A549 (cell line): Measurements from ENCODE around the gene INPP5A. TPM values are rescaled to one million over a fixed set of nuclear protein-coding genes. Genes with fewer than 3 reads are reported as not detected.

Experiments
- ATAC-seq, 2 experiments: fragments of 200-7000 bp in 1 of 2; fragments of >200 bp in 1 of 2; cut with Nextera tagmentation in 1 of 2; cut with Tn5 transposase in 1 of 2; 3 replicates each; pipeline versions ENCODE4 v1.8.0 to v1.9.1; 2018 to 2020; ENCODE audit warnings: mild to moderate bottlenecking in 1 of 2, moderate library complexity in 1 of 2
- CTCF ChIA-PET: fragments of 300-600 bp; sonication (Branson Sonifier 250); formaldehyde crosslinking; extraction: SDS; loops from one replicate; lab custom pipeline; 2021; ENCODE audit warnings: antibody characterized with exemption, inconsistent platforms; lab: Yijun Ruan, JAX
- POLR2A ChIA-PET: fragments of 350-600 bp; formaldehyde crosslinking; extraction: SDS; loops from one replicate; lab custom pipeline; 2021; ENCODE audit warnings: antibody characterized with exemption, inconsistent platforms; lab: Yijun Ruan, JAX
- DNase-seq, 2 experiments: peaks; one replicate each; pipeline versions ENCODE4 v3.0.0 to v3.0.0-alpha.2; 2011 to 2016; ENCODE audit warnings: low read depth in 1 of 2, low spot score in 1 of 2
- FAIRE-seq: peaks from 2 replicates; lab custom pipeline; 2011; peaks lifted over from hg19 to GRCh38; lab: Jason Lieb, UNC
- H3K27ac ChIP-seq, 2 experiments: fragments of >200 bp; sonication (Bioruptor Twin); formaldehyde crosslinking; 3 replicates each; pipeline ENCODE4 v1.5.1; 2016 to 2017
- H3K4me1 ChIP-seq: fragments of >200 bp; sonication (Bioruptor Twin); formaldehyde crosslinking; 3 replicates; pipeline ENCODE4 v1.6.1; 2016
- H3K4me2 ChIP-seq: fragments of >200 bp; sonication (Bioruptor Twin); formaldehyde crosslinking; 3 replicates; pipeline ENCODE4 v1.6.1; 2016
- H3K4me3 ChIP-seq: fragments of >200 bp; sonication (Bioruptor Twin); formaldehyde crosslinking; 3 replicates; pipeline ENCODE4 v1.5.1; 2016
- H3K9me3 ChIP-seq: fragments of >200 bp; sonication (Bioruptor Twin); formaldehyde crosslinking; 3 replicates; pipeline ENCODE4 v1.6.1; 2016
- CEBPB ChIP-seq, 2 experiments: fragments of >200 bp in 1 of 2; sonication (Bioruptor Twin) in 1 of 2; formaldehyde crosslinking in 1 of 2; IDR thresholded peaks; 2 replicates each; pipeline ENCODE4 v1.6.1; 2012 to 2016
- EHF ChIP-seq: fragments of 250-450 bp; sonication (Bioruptor Pico); IDR thresholded peaks from 2 replicates; pipeline ENCODE4 v1.5.0; 2020; ENCODE audit warnings: mild to moderate bottlenecking
- EP300 ChIP-seq, 2 experiments: fragments of >200 bp; sonication (Bioruptor Twin); formaldehyde crosslinking; IDR thresholded peaks; 2 replicates in 1 of 2; 3 replicates in 1 of 2; pipeline ENCODE4 v1.6.1; 2016 to 2017
- FOXS1 ChIP-seq: fragments of 250-450 bp; sonication (Bioruptor Pico); IDR thresholded peaks from 2 replicates; pipeline ENCODE4 v1.5.0; 2020; ENCODE audit warnings: mild to moderate bottlenecking, moderate library complexity
- GATA3 ChIP-seq: IDR thresholded peaks from 2 replicates; pipeline ENCODE4 v1.6.1; 2012; ENCODE audit warnings: borderline replicate concordance
- HES2 ChIP-seq: fragments of >200 bp; sonication (Bioruptor Twin); formaldehyde crosslinking; IDR thresholded peaks from 2 replicates; pipeline ENCODE4 v1.6.1; 2016
- HEYL ChIP-seq: fragments of 250-450 bp; sonication (Bioruptor Pico); IDR thresholded peaks from 2 replicates; pipeline ENCODE4 v1.8.0; 2021; ENCODE audit warnings: mild to moderate bottlenecking, moderate library complexity
- HOXB5 ChIP-seq: fragments of 250-450 bp; sonication (Bioruptor Pico); IDR thresholded peaks from 2 replicates; pipeline ENCODE4 v1.5.0; 2020; ENCODE audit warnings: mild to moderate bottlenecking, moderate library complexity
- MAZ ChIP-seq: fragments of 150-350 bp; IDR thresholded peaks from 2 replicates; pipeline ENCODE4 v1.6.1; 2014; ENCODE audit warnings: antibody characterized with exemption, low read depth, low read length, borderline replicate concordance
- MYC ChIP-seq: IDR thresholded peaks from 2 replicates; pipeline ENCODE4 v1.6.1; 2012; ENCODE audit warnings: mild to moderate bottlenecking, inconsistent platforms, low read length, improper control_type of control experiment, borderline replicate concordance
- NFE2L2 ChIP-seq: fragments of 150-350 bp; conservative IDR thresholded peaks from 2 replicates; pipeline ENCODE4 v1.6.1; 2014; ENCODE audit warnings: low read length
- PHF8 ChIP-seq: fragments of 200-600 bp; sonication (generic); IDR thresholded peaks from 2 replicates; pipeline ENCODE4 v1.6.1; 2016; ENCODE audit warnings: low read depth, mild to moderate bottlenecking, antibody characterized with exemption, moderate library complexity, borderline replicate concordance
- RAD21 ChIP-seq, 2 experiments: fragments of >200 bp in 1 of 2; sonication (Bioruptor Twin) in 1 of 2; formaldehyde crosslinking in 1 of 2; IDR thresholded peaks in 1 of 2; conservative IDR thresholded peaks in 1 of 2; 2 replicates in 1 of 2; 3 replicates in 1 of 2; pipeline ENCODE4 v1.6.1; 2012 to 2018; ENCODE audit warnings: inconsistent platforms in 1 of 2
- RCOR1 ChIP-seq: fragments of 150-350 bp; IDR thresholded peaks from 2 replicates; pipeline ENCODE4 v1.6.1; 2014; ENCODE audit warnings: antibody characterized with exemption, low read length, low read depth
- RFX5 ChIP-seq: fragments of 450-650 bp; IDR thresholded peaks from 2 replicates; pipeline ENCODE4 v1.7.1; 2014; ENCODE audit warnings: antibody characterized with exemption, mild to moderate bottlenecking, moderate library complexity
- SMC3 ChIP-seq: fragments of >200 bp; sonication (Bioruptor Twin); formaldehyde crosslinking; IDR thresholded peaks from 3 replicates; pipeline ENCODE4 v1.6.1; 2018; ENCODE audit warnings: inconsistent platforms
- WGBS: methylation state at CpG from one replicate; pipeline ENCODE4 v1.1.6; 2017; ENCODE audit errors: missing lambda C conversion rate; 5-methylcytosine and 5-hydroxymethylcytosine counted together
- polyA plus RNA-seq, 4 experiments: library from polyadenylated mRNA; depleted of rRNA in 3 of 4; stranded (reverse); fragments of >200 nt; fragmentation: RNase III in 1 of 4; extraction: RNeasy Plus Mini Kit Qiagen cat#74134 plus additional on column Dnase treatment in 1 of 4; gene quantifications; 2 replicates in 3 of 4; 3 replicates in 1 of 4; pipeline ENCODE4 v1.2.3, GENCODE V29; 2011 to 2017
- TF ChIP-seq, protein P1 (sequence below): IDR thresholded peaks from 2 replicates; pipeline ENCODE4 v1.6.1; 2012
- TF ChIP-seq, protein P2 (sequence below): fragments of 250-450 bp; sonication (Bioruptor Pico); IDR thresholded peaks from 2 replicates; pipeline ENCODE4 v1.5.0; 2021; ENCODE audit warnings: mild to moderate bottlenecking, moderate library complexity, borderline replicate concordance

The INPP5A gene
- polyA plus RNA-seq, 2 of the 4 experiments (the other 2 are of a cell fraction), result 13.7 to 15.1 TPM

- Histone ChIP-seq H3K4me2 (no peak overlapping the region), H3K4me3 (no peak overlapping the region), H3K4me1 (no peaks in the 10 kb centered on the region), H3K27ac (no peak overlapping the region), H3K9me3 (no peaks in the 10 kb centered on the region)
- TF ChIP-seq PHF8, result no peak
- TF ChIP-seq SMC3, result no peak
- no peak for TF ChIP-seq MAZ
- no peak for TF ChIP-seq RCOR1
- TF ChIP-seq, protein P1, sequence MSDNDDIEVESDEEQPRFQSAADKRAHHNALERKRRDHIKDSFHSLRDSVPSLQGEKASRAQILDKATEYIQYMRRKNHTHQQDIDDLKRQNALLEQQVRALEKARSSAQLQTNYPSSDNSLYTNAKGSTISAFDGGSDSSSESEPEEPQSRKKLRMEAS, result no peak
- no peak for TF ChIP-seq RFX5
- TF ChIP-seq MYC, result no peak
- TF ChIP-seq CEBPB (IDR thresholded peaks at IDR 0.05), result no peak
- WGBS, result 84% methylated on average over 19 of the region's 21 CpGs
- FAIRE-seq, result no peak
- no peak for ATAC-seq
- ChIA-PET CTCF (interaction anchor here (1.0 to 8.6 kb wide), 5 partner anchors 9 to 405 kb away, joined by 3 to 90 read pairs (median 3); no protein-coding TSS in a partner anchor), POLR2A (no interaction called here)
- DNase-seq, result no peak
These were observed 91.6 kb downstream of the INPP5A start for GRCh38 chr10:132628966-132629900.

DNA sequence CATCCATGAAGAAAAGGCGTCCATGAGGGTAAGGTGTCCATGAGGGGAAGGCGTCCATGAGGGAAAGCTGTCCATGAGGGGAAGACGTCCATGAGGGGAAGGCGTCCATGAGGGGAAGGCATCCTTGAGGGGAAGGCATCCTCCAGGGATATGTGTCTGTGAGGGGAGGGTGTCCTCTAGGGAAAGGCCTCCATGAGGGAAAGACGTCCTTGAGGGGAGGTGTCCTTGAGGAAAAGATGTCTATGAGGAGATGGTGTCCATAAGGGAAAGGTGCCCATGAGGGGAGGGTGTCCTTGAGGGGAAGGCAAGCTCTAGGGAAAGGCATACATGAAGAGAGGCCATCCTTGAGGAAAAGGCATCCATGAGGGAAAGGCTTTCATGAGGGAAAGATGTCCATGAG lies 92.6 kb downstream of the INPP5A start:
- no peak for TF ChIP-seq EP300 (IDR thresholded peaks at IDR 0.05)
- TF ChIP-seq HOXB5 (CRISPR knock-in tag), result no peak
- TF ChIP-seq GATA3, result no peak
- TF ChIP-seq, protein P2, sequence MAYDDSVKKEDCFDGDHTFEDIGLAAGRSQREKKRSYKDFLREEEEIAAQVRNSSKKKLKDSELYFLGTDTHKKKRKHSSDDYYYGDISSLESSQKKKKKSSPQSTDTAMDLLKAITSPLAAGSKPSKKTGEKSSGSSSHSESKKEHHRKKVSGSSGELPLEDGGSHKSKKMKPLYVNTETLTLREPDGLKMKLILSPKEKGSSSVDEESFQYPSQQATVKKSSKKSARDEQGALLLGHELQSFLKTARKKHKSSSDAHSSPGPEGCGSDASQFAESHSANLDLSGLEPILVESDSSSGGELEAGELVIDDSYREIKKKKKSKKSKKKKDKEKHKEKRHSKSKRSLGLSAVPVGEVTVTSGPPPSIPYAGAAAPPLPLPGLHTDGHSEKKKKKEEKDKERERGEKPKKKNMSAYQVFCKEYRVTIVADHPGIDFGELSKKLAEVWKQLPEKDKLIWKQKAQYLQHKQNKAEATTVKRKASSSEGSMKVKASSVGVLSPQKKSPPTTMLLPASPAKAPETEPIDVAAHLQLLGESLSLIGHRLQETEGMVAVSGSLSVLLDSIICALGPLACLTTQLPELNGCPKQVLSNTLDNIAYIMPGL (CRISPR knock-in tag), result no peak
- no peak for TF ChIP-seq RAD21 (conservative IDR thresholded peaks at IDR 0.05 in 1 of 2, IDR thresholded peaks at IDR 0.05 in 1 of 2)
- no peak for TF ChIP-seq HEYL (CRISPR knock-in tag)
- no peak for TF ChIP-seq EHF (CRISPR knock-in tag)
- no peak for TF ChIP-seq RFX5
- no peak for TF ChIP-seq FOXS1 (CRISPR knock-in tag)
- DNase-seq, result no peak
- no peaks in the 10 kb centered on the region for H3K4me1 ChIP-seq
- no peaks in the 10 kb centered on the region for H3K9me3 ChIP-seq
- no peak overlapping the region for H3K27ac ChIP-seq
- CTCF ChIA-PET, result interaction anchor here (1.0 to 8.6 kb wide), 4 partner anchors 8 to 169 kb away, joined by 3 to 90 read pairs (median 4); no protein-coding TSS in a partner anchor
- POLR2A ChIA-PET, result no interaction called here
- H3K4me2 ChIP-seq, result no peak overlapping the region
- WGBS, result 86% methylated on average over 5 of the region's 5 CpGs
- no peak overlapping the region for H3K4me3 ChIP-seq
- no peak for ATAC-seq
- no peak for FAIRE-seq

DNA sequence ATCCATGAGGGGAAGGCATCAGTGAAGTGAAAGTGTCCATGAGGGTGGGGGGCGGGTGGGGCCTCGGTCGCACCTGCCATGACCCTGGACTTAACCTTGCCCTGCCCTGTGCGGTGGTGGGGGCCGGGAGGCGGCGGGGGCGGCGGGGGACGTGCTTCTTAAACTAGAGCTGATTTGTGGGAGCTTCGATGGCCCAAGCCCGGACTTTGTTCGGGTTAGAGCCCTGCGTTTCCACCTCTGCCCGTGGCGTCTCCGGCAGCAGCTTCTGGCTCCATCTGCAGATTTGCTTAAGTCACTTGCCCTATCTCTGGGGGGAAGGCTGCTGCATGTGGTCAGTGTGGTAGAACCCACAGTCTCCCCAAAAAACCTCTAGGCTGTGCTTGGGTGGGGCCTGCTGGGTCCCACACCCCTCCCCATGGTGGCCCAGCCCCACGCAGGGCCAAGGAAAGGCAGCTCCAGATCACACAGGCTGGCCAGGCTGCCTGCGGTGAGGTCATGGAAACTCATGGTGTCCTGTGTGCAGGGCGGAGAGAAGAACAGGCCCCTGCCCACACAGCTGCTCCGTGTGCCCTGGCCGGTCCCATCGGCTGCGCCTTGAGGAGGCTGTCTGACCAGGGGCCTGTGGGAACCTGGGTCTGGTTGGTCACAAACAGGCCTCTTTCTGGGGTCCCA lies 93.2 kb downstream of the INPP5A start:
- Histone ChIP-seq H3K9me3 (no peaks in the 10 kb centered on the region), H3K4me2 (no peak overlapping the region)
- DNase-seq, result no peak
- TF ChIP-seq NFE2L2 (no peak), HES2 (no peak)
- TF ChIP-seq, all 56 proteins: peak for 0
- H3K4me1 ChIP-seq, result no peaks in the 10 kb centered on the region
- H3K27ac ChIP-seq, result no peak overlapping the region
- no peak for FAIRE-seq
- WGBS, result 98% methylated on average over 10 of the region's 24 CpGs
- no peak for ATAC-seq
- POLR2A ChIA-PET, result no interaction called here
- CTCF ChIA-PET, result interaction anchor here (1.0 to 8.6 kb wide), 5 partner anchors 8 to 174 kb away, joined by 3 to 90 read pairs (median 4); no protein-coding TSS in a partner anchor
- H3K4me3 ChIP-seq, result no peak overlapping the region
